GM12891 (cell line): ENCODE results near the gene PFKFB2.

Experiments used
- PAX5 ChIP-seq: IDR thresholded peaks from 2 replicates; pipeline ENCODE4 v1.6.1; 2011; ENCODE audit warnings: low read length, moderate library complexity, mild to moderate bottlenecking; ENCODE audit not compliant: insufficient read depth, severe bottlenecking
- POLR2A ChIP-seq: IDR thresholded peaks from 2 replicates; pipeline ENCODE4 v1.6.1; 2011; ENCODE audit warnings: low read depth, low read length, control low read depth
- POLR2AphosphoS5 ChIP-seq: IDR thresholded peaks from 2 replicates; pipeline ENCODE4 v1.6.1; 2011; ENCODE audit warnings: low read depth, low read length, control low read depth
- SPI1 ChIP-seq: IDR thresholded peaks from 2 replicates; pipeline ENCODE4 v1.6.1; 2011; ENCODE audit warnings: low read depth, low read length, control low read depth
- TAF1 ChIP-seq: IDR thresholded peaks from 2 replicates; pipeline ENCODE4 v1.6.1; 2011; ENCODE audit warnings: low read depth, low read length, control low read depth

DNA sequence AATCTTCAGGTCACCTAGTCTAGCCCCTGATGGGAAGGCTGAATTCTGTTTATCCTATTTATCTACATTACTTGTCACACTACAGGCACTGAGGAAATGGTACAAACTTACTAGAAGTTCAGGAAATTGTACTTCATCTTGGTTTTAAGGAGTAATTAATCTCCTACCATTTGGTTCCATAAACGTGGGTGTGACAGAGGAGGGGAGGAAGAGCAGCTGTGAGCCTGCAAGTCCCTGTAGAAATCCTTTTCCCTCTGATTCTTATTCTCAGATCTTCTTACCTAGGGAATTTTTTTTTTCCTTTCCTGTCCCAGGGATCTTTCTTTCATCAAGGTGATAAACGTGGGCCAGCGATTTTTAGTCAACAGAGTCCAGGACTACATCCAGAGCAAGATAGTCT lies 14.1 kb downstream of the PFKFB2 start:
- TF ChIP-seq POLR2A (no peak), POLR2AphosphoS5 (no peak), PAX5 (no peak), TAF1 (no peak), SPI1 (no peak)
